GM12865 (cell line): ENCODE results near the gene LIPG.

ENCODE experiments used
- DNase-seq: peaks from one replicate; pipeline ENCODE4 v3.0.0; 2010; ENCODE audit warnings: low read depth
- H3K4me3 ChIP-seq: 2 replicates; pipeline ENCODE4 v1.5.1; 2011; ENCODE audit warnings: mild to moderate bottlenecking, low read depth, low read length, control low read depth
- TF ChIP-seq, protein P1 (sequence below): IDR thresholded peaks from 2 replicates; pipeline ENCODE4 v1.5.1; 2011; ENCODE audit warnings: low read length, control low read depth, low read depth, inconsistent platforms; ENCODE audit not compliant: insufficient read depth; ENCODE audit errors: missing control alignments

The LIPG gene

DNA sequence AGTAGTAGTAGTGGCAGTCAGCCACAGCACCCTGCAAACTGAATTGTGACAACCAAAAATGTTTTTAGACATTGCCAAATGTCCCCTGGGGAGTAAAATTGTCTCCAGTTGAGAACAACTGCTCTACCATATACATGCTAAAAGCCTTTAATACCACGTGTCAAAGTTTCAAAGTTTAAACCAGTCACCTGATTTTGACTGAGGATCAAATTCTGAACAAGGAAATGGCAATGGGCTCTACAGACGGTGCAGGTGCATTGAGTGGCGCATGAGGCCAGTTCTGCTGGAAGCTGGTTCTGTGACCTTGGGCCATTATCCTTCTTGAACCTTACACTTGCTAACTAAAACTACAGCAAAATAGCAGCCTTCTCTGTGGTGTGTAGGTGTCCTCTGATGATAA, 85.0 kb downstream of the LIPG start:
- DNase-seq: no peak
- TF ChIP-seq, protein P1, sequence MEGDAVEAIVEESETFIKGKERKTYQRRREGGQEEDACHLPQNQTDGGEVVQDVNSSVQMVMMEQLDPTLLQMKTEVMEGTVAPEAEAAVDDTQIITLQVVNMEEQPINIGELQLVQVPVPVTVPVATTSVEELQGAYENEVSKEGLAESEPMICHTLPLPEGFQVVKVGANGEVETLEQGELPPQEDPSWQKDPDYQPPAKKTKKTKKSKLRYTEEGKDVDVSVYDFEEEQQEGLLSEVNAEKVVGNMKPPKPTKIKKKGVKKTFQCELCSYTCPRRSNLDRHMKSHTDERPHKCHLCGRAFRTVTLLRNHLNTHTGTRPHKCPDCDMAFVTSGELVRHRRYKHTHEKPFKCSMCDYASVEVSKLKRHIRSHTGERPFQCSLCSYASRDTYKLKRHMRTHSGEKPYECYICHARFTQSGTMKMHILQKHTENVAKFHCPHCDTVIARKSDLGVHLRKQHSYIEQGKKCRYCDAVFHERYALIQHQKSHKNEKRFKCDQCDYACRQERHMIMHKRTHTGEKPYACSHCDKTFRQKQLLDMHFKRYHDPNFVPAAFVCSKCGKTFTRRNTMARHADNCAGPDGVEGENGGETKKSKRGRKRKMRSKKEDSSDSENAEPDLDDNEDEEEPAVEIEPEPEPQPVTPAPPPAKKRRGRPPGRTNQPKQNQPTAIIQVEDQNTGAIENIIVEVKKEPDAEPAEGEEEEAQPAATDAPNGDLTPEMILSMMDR: no peak
- no peak overlapping the region for H3K4me3 ChIP-seq

DNA sequence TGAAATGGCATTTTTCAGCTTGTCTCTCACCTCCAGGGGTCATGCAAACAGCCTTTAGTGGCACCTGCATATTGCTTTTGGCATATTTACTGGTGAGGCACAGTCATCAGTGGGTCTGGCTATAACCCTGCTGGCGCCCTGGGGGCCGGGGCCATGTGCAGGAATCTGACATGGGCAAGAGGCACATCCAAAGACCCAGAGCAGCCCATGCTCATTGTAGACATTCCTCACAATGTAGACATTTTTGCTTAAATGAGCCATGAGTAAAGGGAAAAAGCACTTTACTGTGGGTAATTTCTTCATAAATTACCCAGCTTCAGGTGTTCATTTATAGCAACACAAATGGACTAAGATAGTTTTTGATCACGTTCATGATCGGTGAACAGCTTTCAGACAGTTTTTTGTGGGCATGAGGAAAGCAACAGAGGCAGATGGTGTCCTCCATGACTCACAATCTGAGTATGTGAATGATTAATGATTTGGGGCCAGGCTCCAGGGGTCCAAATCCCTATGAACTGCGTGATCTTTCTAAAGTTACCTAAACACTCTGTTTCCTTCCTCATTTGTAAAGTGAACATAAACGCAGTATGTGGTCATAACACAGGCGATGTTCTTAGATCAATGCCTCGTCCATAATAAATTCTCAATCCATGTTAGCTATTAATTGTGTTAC, 85.8 kb downstream of the LIPG start:
- TF ChIP-seq, protein P1: no peak
- no peak overlapping the region for H3K4me3 ChIP-seq
- no peak for DNase-seq

DNA sequence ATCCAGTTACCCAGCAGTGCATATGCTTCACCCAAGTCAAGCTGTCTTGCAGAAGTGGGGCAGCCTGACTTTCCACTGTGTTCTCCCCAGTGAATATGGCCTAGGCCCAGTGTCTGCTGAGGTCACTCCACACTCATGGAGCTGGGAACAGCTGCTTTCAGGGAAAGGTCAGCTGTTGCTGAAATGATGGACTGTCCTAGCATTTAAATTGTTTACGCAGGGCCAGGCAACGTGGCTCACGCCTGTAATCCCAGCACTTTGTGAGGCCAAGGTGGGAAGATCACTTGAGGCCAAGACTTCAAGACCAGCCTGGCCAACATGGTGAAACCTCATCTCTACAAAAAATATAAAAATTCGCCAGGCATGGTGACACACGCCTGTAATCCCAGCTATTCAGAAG, 86.5 kb downstream of the LIPG start:
- H3K4me3 ChIP-seq: no peak overlapping the region
- no peak for DNase-seq
- TF ChIP-seq, protein P1: no peak
